VCaP (cell line): ENCODE results near the gene UGT2B7.

Source experiments
- H3K27ac ChIP-seq: fragments of 450-650 bp; 2 replicates; pipeline ENCODE4 v1.5.1; 2017
- CTCF ChIP-seq: fragments of 450-650 bp; conservative IDR thresholded peaks from 2 replicates; pipeline ENCODE4 v1.5.1; 2017; ENCODE audit warnings: mild to moderate bottlenecking, moderate library complexity

Gene UGT2B7

DNA sequence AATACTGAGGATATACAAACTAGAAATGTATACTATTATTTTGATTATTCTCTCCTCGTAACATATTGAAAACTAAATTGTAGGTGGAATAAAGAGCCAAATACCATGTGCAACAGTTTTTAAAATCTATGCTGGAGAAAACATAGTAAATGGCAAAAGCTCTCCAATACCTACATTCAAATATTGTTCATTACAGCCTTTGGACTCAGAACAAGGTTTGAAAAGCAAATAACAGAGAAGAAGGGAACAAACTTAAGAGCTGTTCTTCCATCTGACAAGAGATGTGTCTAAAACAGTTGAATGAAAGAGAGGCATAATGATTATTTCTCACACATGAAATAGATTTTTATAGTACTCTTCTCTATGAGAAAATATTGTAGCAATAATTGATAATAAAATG is 25.0 kb upstream of the UGT2B7 start:
- no peak overlapping the region for H3K27ac ChIP-seq
- TF ChIP-seq CTCF, result no peak

GRCh38 chr4:69073375-69073774 is 22.9 kb upstream of the UGT2B7 start:
- no peak for TF ChIP-seq CTCF
- H3K27ac ChIP-seq, result no peak overlapping the region

GRCh38 chr4:69075061-69075792 is 21.0 kb upstream of the UGT2B7 start:
- H3K27ac ChIP-seq, result no peak overlapping the region

GRCh38 chr4:69078852-69079251 is 17.4 kb upstream of the UGT2B7 start:
- no peak overlapping the region for H3K27ac ChIP-seq
- no peak for TF ChIP-seq CTCF

More at GRCh38 chr4:69075061-69075792, 21.0 kb upstream of the UGT2B7 start:
- TF ChIP-seq CTCF, result no peak

GRCh38 chr4:69088473-69088872 is 7.8 kb upstream of the UGT2B7 start:
- no peak for TF ChIP-seq CTCF
- H3K27ac ChIP-seq, result no peak overlapping the region

GRCh38 chr4:69089388-69089787 is 6.9 kb upstream of the UGT2B7 start:
- no peak overlapping the region for H3K27ac ChIP-seq
- no peak for TF ChIP-seq CTCF

DNA sequence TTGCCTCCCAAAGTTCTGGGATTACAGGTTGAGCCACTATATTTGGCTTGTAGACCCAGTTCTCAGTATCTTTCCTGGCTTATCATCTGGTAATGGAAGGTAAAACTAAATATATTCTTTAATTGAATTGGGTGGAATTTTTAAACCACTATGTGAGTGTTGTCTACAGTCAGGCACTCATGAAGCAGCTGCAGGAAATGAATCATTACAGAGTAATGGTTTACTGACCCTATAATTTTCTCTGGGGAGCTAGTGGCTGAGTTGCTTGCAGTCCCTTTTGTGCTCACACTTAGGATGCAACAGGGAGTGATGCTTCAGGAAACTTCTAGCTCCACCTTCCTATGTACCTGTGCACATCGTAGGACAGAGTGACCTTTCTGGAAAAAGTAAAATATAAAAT is 4.1 kb upstream of the UGT2B7 start:
- no peak for TF ChIP-seq CTCF
- H3K27ac ChIP-seq, result no peak overlapping the region
